A549 (cell line): ENCODE results near the gene KPNA2. TPM values are rescaled to one million over a fixed set of nuclear protein-coding genes. Genes with fewer than 3 reads are reported as not detected.

Experiments
- ATAC-seq, 2 experiments: fragments of 200-7000 bp in 1 of 2; fragments of >200 bp in 1 of 2; cut with Nextera tagmentation in 1 of 2; cut with Tn5 transposase in 1 of 2; 3 replicates each; pipeline versions ENCODE4 v1.8.0 to v1.9.1; 2018 to 2020; ENCODE audit warnings: mild to moderate bottlenecking in 1 of 2, moderate library complexity in 1 of 2
- CTCF ChIA-PET: fragments of 300-600 bp; sonication (Branson Sonifier 250); formaldehyde crosslinking; extraction: SDS; loops from one replicate; lab custom pipeline; 2021; ENCODE audit warnings: antibody characterized with exemption, inconsistent platforms; lab: Yijun Ruan, JAX
- POLR2A ChIA-PET: fragments of 350-600 bp; formaldehyde crosslinking; extraction: SDS; loops from one replicate; lab custom pipeline; 2021; ENCODE audit warnings: antibody characterized with exemption, inconsistent platforms; lab: Yijun Ruan, JAX
- DNase-seq, 2 experiments: peaks; one replicate each; pipeline versions ENCODE4 v3.0.0 to v3.0.0-alpha.2; 2011 to 2016; ENCODE audit warnings: low read depth in 1 of 2, low spot score in 1 of 2
- FAIRE-seq: peaks from 2 replicates; lab custom pipeline; 2011; peaks lifted over from hg19 to GRCh38; lab: Jason Lieb, UNC
- H3K27ac ChIP-seq, 2 experiments: fragments of >200 bp; sonication (Bioruptor Twin); formaldehyde crosslinking; 3 replicates each; pipeline ENCODE4 v1.5.1; 2016 to 2017
- H3K4me1 ChIP-seq: fragments of >200 bp; sonication (Bioruptor Twin); formaldehyde crosslinking; 3 replicates; pipeline ENCODE4 v1.6.1; 2016
- H3K4me2 ChIP-seq: fragments of >200 bp; sonication (Bioruptor Twin); formaldehyde crosslinking; 3 replicates; pipeline ENCODE4 v1.6.1; 2016
- H3K4me3 ChIP-seq: fragments of >200 bp; sonication (Bioruptor Twin); formaldehyde crosslinking; 3 replicates; pipeline ENCODE4 v1.5.1; 2016
- H3K9me3 ChIP-seq: fragments of >200 bp; sonication (Bioruptor Twin); formaldehyde crosslinking; 3 replicates; pipeline ENCODE4 v1.6.1; 2016
- CBX2 ChIP-seq: fragments of 200-600 bp; sonication (generic); IDR thresholded peaks from 2 replicates; pipeline ENCODE4 v1.6.1; 2016; ENCODE audit warnings: low read depth, mild to moderate bottlenecking, borderline replicate concordance
- CBX8 ChIP-seq: fragments of 200-600 bp; sonication (generic); IDR thresholded peaks from 2 replicates; pipeline ENCODE4 v1.6.1; 2016
- CEBPB ChIP-seq, 2 experiments: fragments of >200 bp in 1 of 2; sonication (Bioruptor Twin) in 1 of 2; formaldehyde crosslinking in 1 of 2; IDR thresholded peaks; 2 replicates each; pipeline ENCODE4 v1.6.1; 2012 to 2016
- CHD2 ChIP-seq: fragments of 150-350 bp; IDR thresholded peaks from 2 replicates; pipeline ENCODE4 v1.6.1; 2014; ENCODE audit warnings: low read length; ENCODE audit not compliant: partially characterized antibody
- EP300 ChIP-seq, 2 experiments: fragments of >200 bp; sonication (Bioruptor Twin); formaldehyde crosslinking; IDR thresholded peaks; 2 replicates in 1 of 2; 3 replicates in 1 of 2; pipeline ENCODE4 v1.6.1; 2016 to 2017
- ESRRA ChIP-seq: fragments of 150-350 bp; IDR thresholded peaks from 2 replicates; pipeline ENCODE4 v1.6.1; 2014; ENCODE audit warnings: mild to moderate bottlenecking, low read length, borderline replicate concordance
- HDAC2 ChIP-seq: fragments of 200-600 bp; sonication (generic); IDR thresholded peaks from 2 replicates; pipeline ENCODE4 v1.6.1; 2016
- HOXA7 ChIP-seq: fragments of 250-450 bp; sonication (Bioruptor Pico); IDR thresholded peaks from 2 replicates; pipeline ENCODE4 v1.5.0; 2020; ENCODE audit warnings: mild to moderate bottlenecking, moderate library complexity
- HOXB13 ChIP-seq: fragments of 250-450 bp; sonication (Bioruptor Pico); IDR thresholded peaks from 2 replicates; pipeline ENCODE4 v1.5.0; 2020; ENCODE audit warnings: low read depth, mild to moderate bottlenecking, moderate library complexity
- KDM5A ChIP-seq: fragments of 200-600 bp; sonication (generic); IDR thresholded peaks from 2 replicates; pipeline ENCODE4 v1.6.1; 2016; ENCODE audit warnings: antibody characterized with exemption, mild to moderate bottlenecking
- MAFK ChIP-seq: fragments of 450-650 bp; IDR thresholded peaks from 2 replicates; pipeline ENCODE4 v1.6.1; 2014; ENCODE audit not compliant: partially characterized antibody
- MAZ ChIP-seq: fragments of 150-350 bp; IDR thresholded peaks from 2 replicates; pipeline ENCODE4 v1.6.1; 2014; ENCODE audit warnings: antibody characterized with exemption, low read depth, low read length, borderline replicate concordance
- NFE2L2 ChIP-seq: fragments of 150-350 bp; conservative IDR thresholded peaks from 2 replicates; pipeline ENCODE4 v1.6.1; 2014; ENCODE audit warnings: low read length
- POLR2A ChIP-seq: IDR thresholded peaks from 2 replicates; pipeline ENCODE4 v1.6.1; 2012; ENCODE audit warnings: mild to moderate bottlenecking, low read length
- RARB ChIP-seq: fragments of 250-450 bp; sonication (Bioruptor Pico); IDR thresholded peaks from 2 replicates; pipeline ENCODE4 v1.8.0; 2021; ENCODE audit warnings: mild to moderate bottlenecking, moderate library complexity
- RCOR1 ChIP-seq: fragments of 150-350 bp; IDR thresholded peaks from 2 replicates; pipeline ENCODE4 v1.6.1; 2014; ENCODE audit warnings: antibody characterized with exemption, low read length, low read depth
- RNF2 ChIP-seq: fragments of 200-600 bp; sonication (generic); IDR thresholded peaks from 2 replicates; pipeline ENCODE4 v1.6.1; 2016; ENCODE audit warnings: low read depth, mild to moderate bottlenecking, antibody characterized with exemption, moderate library complexity, borderline replicate concordance
- ZFP36 ChIP-seq: fragments of 450-650 bp; IDR thresholded peaks from 2 replicates; pipeline ENCODE4 v1.6.1; 2014; ENCODE audit warnings: borderline replicate concordance; ENCODE audit not compliant: partially characterized antibody
- WGBS: methylation state at CpG from one replicate; pipeline ENCODE4 v1.1.6; 2017; ENCODE audit errors: missing lambda C conversion rate; 5-methylcytosine and 5-hydroxymethylcytosine counted together
- polyA plus RNA-seq, 4 experiments: library from polyadenylated mRNA; depleted of rRNA in 3 of 4; stranded (reverse); fragments of >200 nt; fragmentation: RNase III in 1 of 4; extraction: RNeasy Plus Mini Kit Qiagen cat#74134 plus additional on column Dnase treatment in 1 of 4; gene quantifications; 2 replicates in 3 of 4; 3 replicates in 1 of 4; pipeline ENCODE4 v1.2.3, GENCODE V29; 2011 to 2017
- TF ChIP-seq, protein P1 (sequence below): fragments of 450-650 bp; IDR thresholded peaks from 2 replicates; pipeline ENCODE4 v1.6.1; 2014; ENCODE audit warnings: antibody characterized with exemption
- TF ChIP-seq, protein P2 (sequence below): fragments of >200 bp; sonication (Bioruptor Twin); formaldehyde crosslinking; IDR thresholded peaks from 3 replicates; pipeline ENCODE4 v1.5.1; 2016
- TF ChIP-seq, protein P3 (sequence below): IDR thresholded peaks from 2 replicates; pipeline ENCODE4 v1.6.1; 2012
- TF ChIP-seq, protein P4 (sequence below): IDR thresholded peaks from 2 replicates; pipeline ENCODE4 v1.6.1; 2012

Gene KPNA2
- polyA plus RNA-seq, 2 of the 4 experiments (the other 2 are of a cell fraction), result 382 to 700 TPM

DNA sequence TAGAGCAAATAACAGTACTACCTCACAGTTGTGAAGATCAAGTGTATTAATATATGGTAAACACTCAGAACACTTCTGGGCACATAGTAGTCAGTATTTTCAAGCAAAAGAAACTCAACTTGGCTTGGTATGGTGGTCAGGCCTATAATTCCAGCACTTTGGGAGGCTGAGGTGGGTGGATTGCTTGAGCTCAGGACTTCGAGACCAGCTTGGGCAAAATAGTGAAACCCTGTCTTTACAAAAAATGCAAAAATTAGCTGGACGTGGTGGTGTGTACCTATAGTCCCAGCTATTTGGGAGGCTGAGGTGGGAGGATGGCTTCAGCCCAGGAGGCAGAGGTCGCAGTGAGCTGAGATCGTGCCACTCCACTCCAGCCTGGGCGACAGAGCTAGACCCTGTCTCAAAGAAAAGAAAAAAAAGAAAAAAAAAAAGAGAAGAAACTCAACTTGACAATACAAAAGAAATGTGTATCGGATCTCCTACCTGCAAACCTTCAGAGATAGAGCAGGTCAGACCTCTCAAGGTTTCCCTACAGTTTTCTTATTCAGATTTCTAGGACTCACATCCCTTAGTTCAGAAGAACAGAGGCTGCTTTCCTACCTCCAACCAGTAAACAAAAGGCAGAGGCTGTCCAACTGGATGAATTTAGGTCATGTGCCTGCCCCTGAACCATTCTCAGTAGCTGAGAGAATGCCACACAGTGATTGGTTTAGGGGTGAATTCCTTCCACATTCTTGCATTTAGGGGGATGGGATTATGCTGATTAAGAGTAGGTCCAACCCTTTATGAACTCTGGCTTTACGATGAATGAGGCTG, 1.7 kb upstream of the KPNA2 start:
- CTCF ChIA-PET, result interaction anchor here (0.6 to 1.2 kb wide), 3 partner anchors 22 to 184 kb away, joined by 3 to 4 read pairs (median 4); no protein-coding TSS in a partner anchor
- 52% methylated on average over 7 of the region's 7 CpGs for whole genome bisulfite sequencing
- ATAC-seq (peak; percentile 67 to 83), FAIRE-seq (peak; percentile 97)
- H3K4me3 ChIP-seq, result peak overlapping the region; percentile 43; the same call in 2 of the 3 replicates
- H3K4me2 ChIP-seq, result peak overlapping the region; percentile 83
- TF ChIP-seq, protein P1, sequence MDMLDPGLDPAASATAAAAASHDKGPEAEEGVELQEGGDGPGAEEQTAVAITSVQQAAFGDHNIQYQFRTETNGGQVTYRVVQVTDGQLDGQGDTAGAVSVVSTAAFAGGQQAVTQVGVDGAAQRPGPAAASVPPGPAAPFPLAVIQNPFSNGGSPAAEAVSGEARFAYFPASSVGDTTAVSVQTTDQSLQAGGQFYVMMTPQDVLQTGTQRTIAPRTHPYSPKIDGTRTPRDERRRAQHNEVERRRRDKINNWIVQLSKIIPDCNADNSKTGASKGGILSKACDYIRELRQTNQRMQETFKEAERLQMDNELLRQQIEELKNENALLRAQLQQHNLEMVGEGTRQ, result peak; percentile 88
- no peak for TF ChIP-seq RNF2
- TF ChIP-seq, protein P2, sequence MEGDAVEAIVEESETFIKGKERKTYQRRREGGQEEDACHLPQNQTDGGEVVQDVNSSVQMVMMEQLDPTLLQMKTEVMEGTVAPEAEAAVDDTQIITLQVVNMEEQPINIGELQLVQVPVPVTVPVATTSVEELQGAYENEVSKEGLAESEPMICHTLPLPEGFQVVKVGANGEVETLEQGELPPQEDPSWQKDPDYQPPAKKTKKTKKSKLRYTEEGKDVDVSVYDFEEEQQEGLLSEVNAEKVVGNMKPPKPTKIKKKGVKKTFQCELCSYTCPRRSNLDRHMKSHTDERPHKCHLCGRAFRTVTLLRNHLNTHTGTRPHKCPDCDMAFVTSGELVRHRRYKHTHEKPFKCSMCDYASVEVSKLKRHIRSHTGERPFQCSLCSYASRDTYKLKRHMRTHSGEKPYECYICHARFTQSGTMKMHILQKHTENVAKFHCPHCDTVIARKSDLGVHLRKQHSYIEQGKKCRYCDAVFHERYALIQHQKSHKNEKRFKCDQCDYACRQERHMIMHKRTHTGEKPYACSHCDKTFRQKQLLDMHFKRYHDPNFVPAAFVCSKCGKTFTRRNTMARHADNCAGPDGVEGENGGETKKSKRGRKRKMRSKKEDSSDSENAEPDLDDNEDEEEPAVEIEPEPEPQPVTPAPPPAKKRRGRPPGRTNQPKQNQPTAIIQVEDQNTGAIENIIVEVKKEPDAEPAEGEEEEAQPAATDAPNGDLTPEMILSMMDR, result no peak
- TF ChIP-seq, protein P3, sequence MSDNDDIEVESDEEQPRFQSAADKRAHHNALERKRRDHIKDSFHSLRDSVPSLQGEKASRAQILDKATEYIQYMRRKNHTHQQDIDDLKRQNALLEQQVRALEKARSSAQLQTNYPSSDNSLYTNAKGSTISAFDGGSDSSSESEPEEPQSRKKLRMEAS, result 0 out of 2 replicates have a peak, but pooled peaks have one; percentile 13
- peak; percentile 74 for TF ChIP-seq MAFK
- TF ChIP-seq CHD2, result no peak
- TF ChIP-seq HDAC2, result no peak
- TF ChIP-seq, all 56 proteins: peak for 3
- peak; percentile 90 to 94 for DNase-seq
- Histone ChIP-seq H3K4me1 (peaks cover 28% of the 10 kb centered on the region), H3K9me3 (no peaks in the 10 kb centered on the region), H3K27ac (peak overlapping the region; percentile 70 to 77)
- POLR2A ChIA-PET, result interaction anchor here (0.5 to 1.9 kb wide), 6 partner anchors 10 to 64 kb away, joined by 3 to 16 read pairs (median 5); no protein-coding TSS in a partner anchor

DNA sequence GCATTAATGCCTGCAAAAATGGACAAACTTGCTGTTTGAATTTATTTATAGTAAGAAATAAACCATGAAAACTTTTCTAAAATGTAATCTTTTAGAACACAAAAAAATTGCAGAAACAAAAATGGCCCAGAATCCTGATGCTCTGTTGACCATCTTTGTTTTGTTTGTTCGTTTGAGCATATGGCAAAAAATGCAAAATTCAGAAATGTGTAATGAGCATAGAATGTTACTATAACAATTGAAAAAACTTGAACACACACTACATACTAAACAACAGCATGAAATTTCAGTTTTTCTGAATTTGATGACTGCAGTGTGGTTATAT, 1.1 kb upstream of the KPNA2 start:
- Histone ChIP-seq H3K4me1 (peaks cover 28% of the 10 kb centered on the region), H3K4me2 (peak overlapping the region; percentile 83), H3K27ac (peak overlapping the region; percentile 70 to 77), H3K9me3 (no peaks in the 10 kb centered on the region), H3K4me3 (peak overlapping the region; percentile 43)
- no peak for DNase-seq
- CTCF ChIA-PET, result no interaction called here
- POLR2A ChIA-PET, result interaction anchor here (0.5 to 1.9 kb wide), 5 partner anchors 10 to 65 kb away, joined by 3 to 16 read pairs (median 6); no protein-coding TSS in a partner anchor
- no peak for TF ChIP-seq ZFP36
- TF ChIP-seq CBX8, result no peak
- no peak for TF ChIP-seq RARB (CRISPR knock-in tag)
- TF ChIP-seq KDM5A, result no peak
- no peak for TF ChIP-seq EP300 (IDR thresholded peaks at IDR 0.05)
- TF ChIP-seq, protein P2, result no peak
- no peak for TF ChIP-seq POLR2A
- TF ChIP-seq NFE2L2, result no peak
- no peak for TF ChIP-seq HOXA7
- TF ChIP-seq MAZ, result no peak
- no peak for TF ChIP-seq HOXB13
- no peak for TF ChIP-seq CEBPB (IDR thresholded peaks at IDR 0.05)
- TF ChIP-seq ESRRA, result no peak
- no peak for TF ChIP-seq RCOR1
- no peak for TF ChIP-seq CBX2
- TF ChIP-seq, protein P4, sequence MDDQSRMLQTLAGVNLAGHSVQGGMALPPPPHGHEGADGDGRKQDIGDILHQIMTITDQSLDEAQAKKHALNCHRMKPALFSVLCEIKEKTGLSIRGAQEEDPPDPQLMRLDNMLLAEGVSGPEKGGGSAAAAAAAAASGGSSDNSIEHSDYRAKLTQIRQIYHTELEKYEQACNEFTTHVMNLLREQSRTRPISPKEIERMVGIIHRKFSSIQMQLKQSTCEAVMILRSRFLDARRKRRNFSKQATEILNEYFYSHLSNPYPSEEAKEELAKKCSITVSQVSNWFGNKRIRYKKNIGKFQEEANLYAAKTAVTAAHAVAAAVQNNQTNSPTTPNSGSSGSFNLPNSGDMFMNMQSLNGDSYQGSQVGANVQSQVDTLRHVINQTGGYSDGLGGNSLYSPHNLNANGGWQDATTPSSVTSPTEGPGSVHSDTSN, result no peak
- 18% methylated on average over 1 of the region's 1 CpG for WGBS
- no peak for FAIRE-seq
- ATAC-seq, result no peak
